MM.1S (cell line): ENCODE measurements around the gene CALR3.
"Not testable (repeated sequence)": the region's sequence is repeated elsewhere in the genome, so short reads cannot be mapped to it uniquely, and the experiment has no call there.

Source experiments
- DNase-seq: peaks from one replicate; pipeline ENCODE4 v3.0.0-alpha.2; 2015
- H2AFZ ChIP-seq: fragments of 300-600 bp; sonication (generic); 2 replicates; pipeline ENCODE4 v1.6.0; 2016; ENCODE audit warnings: antibody characterized with exemption, low read length
- H3F3A ChIP-seq: fragments of 300-600 bp; sonication (generic); 2 replicates; pipeline ENCODE4 v1.6.1; 2016; ENCODE audit warnings: mild to moderate bottlenecking, antibody characterized with exemption, low read length, moderate library complexity, mixed read lengths; ENCODE audit not compliant: insufficient read depth
- H3K27ac ChIP-seq: fragments of 300-600 bp; sonication (generic); 2 replicates; pipeline ENCODE4 v1.5.1; 2016; ENCODE audit warnings: mild to moderate bottlenecking, low read length
- H3K27me3 ChIP-seq: fragments of 300-600 bp; sonication (generic); replicated peaks from 2 replicates; pipeline ENCODE4 v1.6.0; 2016; ENCODE audit warnings: low read length; ENCODE audit not compliant: insufficient read depth
- H3K36me3 ChIP-seq: fragments of 300-600 bp; sonication (generic); replicated peaks from 2 replicates; pipeline ENCODE4 v1.6.1; 2016; ENCODE audit warnings: mild to moderate bottlenecking, low read length, mixed read lengths; ENCODE audit not compliant: insufficient read depth
- H3K4me1 ChIP-seq: fragments of 300-600 bp; sonication (generic); 2 replicates; pipeline ENCODE4 v1.6.1; 2016; ENCODE audit warnings: low read length, mixed read lengths
- H3K4me2 ChIP-seq: fragments of 300-600 bp; sonication (generic); 2 replicates; pipeline ENCODE4 v1.6.0; 2016; ENCODE audit warnings: low read depth, low read length
- H3K4me3 ChIP-seq: fragments of 300-600 bp; sonication (generic); 2 replicates; pipeline ENCODE4 v1.5.1; 2016; ENCODE audit warnings: low read length, mixed read lengths
- H3K79me2 ChIP-seq: fragments of 300-600 bp; sonication (generic); 2 replicates; pipeline ENCODE4 v1.6.1; 2016; ENCODE audit warnings: mixed run types, low read length, mixed read lengths
- H3K9ac ChIP-seq: fragments of 300-600 bp; sonication (generic); 2 replicates; pipeline ENCODE4 v1.6.1; 2016; ENCODE audit warnings: low read length, mixed read lengths
- H3K9me2 ChIP-seq: fragments of 300-600 bp; sonication (generic); replicated peaks from 2 replicates; pipeline ENCODE4 v1.6.1; 2016; ENCODE audit warnings: mild to moderate bottlenecking, low read length, mixed read lengths; ENCODE audit not compliant: insufficient read depth
- H3K9me3 ChIP-seq: fragments of 300-600 bp; sonication (generic); replicated peaks from 2 replicates; pipeline ENCODE4 v1.6.1; 2016; ENCODE audit warnings: mild to moderate bottlenecking, low read length, mixed read lengths; ENCODE audit not compliant: insufficient read depth
- H4K20me1 ChIP-seq: fragments of 300-600 bp; sonication (generic); 2 replicates; pipeline ENCODE4 v1.6.1; 2016; ENCODE audit warnings: mild to moderate bottlenecking, low read length, moderate library complexity, mixed read lengths; ENCODE audit not compliant: insufficient read depth
- CTCF ChIP-seq: fragments of 300-600 bp; sonication (generic); IDR thresholded peaks from 2 replicates; pipeline ENCODE4 v1.5.1; 2016; ENCODE audit warnings: antibody characterized with exemption, low read length, mixed read lengths
- EZH2 ChIP-seq: fragments of 300-600 bp; sonication (generic); optimal IDR thresholded peaks from 2 replicates; pipeline ENCODE3; 2017; ENCODE audit warnings: low read depth, mild to moderate bottlenecking, antibody characterized with exemption, low read length, mixed read lengths
- EZH2phosphoT487 ChIP-seq: fragments of 300-600 bp; sonication (generic); IDR thresholded peaks from 2 replicates; pipeline ENCODE4 v1.6.1; 2018; ENCODE audit warnings: antibody characterized with exemption, low read length

CALR3 gene

DNA sequence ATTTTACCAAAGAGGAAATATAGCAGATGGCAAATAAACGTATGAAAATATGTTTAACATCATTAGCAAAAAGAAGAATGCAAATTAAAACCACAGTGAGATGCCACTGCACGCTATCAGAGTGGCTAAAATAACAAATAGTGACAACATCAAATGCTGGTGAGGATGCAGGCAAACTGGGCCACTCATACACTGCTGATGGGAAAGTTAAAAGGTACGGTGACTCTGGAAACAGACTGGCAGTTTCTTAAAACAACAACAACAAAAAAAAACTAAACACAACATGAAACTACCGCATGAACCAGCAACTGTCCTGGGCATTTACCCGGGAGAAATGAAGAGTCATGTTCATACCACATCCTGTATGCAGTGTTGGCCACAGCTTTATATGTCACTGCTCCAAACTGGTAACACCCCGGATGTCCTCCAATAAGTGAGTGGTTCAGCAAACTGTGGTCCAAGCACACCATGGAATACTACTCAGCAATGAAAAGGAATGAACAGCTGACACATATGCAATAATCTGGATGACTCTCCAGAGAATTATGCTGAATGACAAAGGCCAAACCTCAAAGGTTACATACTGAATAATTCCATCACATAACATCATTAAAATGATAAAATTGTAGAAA is 46.5 kb downstream of the CALR3 start:
- Histone ChIP-seq H3K4me1 (peaks cover 50% of the 10 kb centered on the region), H3K27ac (peak overlapping the region; percentile 81), H3F3A (peaks cover 21% of the 10 kb centered on the region), H3K79me2 (peaks cover 92% of the 10 kb centered on the region), H3K9me2 (no peaks in the 10 kb centered on the region), H3K27me3 (no peaks in the 10 kb centered on the region), H3K9ac (peak overlapping the region; percentile 39), H3K4me3 (peak overlapping the region; percentile 1; the same call in 1 of the 2 replicates), H4K20me1 (no peaks in the 10 kb centered on the region), H3K4me2 (peak overlapping the region; percentile 51; the same call in 1 of the 2 replicates), H3K9me3 (no peaks in the 10 kb centered on the region), H2AFZ (no peak overlapping the region), H3K36me3 (no peaks in the 10 kb centered on the region)
- peak; percentile 90 for DNase-seq
- TF ChIP-seq EZH2phosphoT487: no peak
- no peak for TF ChIP-seq CTCF
- no peak for TF ChIP-seq EZH2

DNA sequence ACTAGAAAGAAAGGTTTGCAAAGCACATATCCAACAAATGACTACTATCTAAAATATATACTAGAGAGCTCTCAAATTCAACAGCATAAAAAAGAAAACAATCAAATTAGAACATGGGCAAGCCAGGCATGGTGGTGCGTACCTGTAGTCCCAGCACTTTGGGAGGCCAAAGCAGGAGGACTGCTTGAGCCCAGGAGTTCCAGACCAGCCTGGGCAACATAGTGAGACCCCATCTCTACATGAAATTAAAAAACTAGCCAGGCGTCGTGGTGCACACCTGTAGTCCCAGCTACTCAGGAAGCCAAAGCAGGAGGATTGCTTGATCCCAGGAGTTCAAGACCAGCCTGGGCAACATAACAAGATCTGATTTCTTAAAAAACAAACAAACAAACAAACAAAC is 47.1 kb downstream of the CALR3 start:
- not testable (repeated sequence) for H3K9me2 ChIP-seq, H4K20me1 ChIP-seq, DNase-seq, H3K9me3 ChIP-seq, H3K36me3 ChIP-seq, H3K27me3 ChIP-seq, H2AFZ ChIP-seq
- 0 out of 2 replicates have a peak overlapping the region, but pooled peaks have one; percentile 1 for H3K4me3 ChIP-seq
- peak overlapping the region; percentile 81 for H3K27ac ChIP-seq
- peak overlapping the region; percentile 51; the same call in 1 of the 2 replicates for H3K4me2 ChIP-seq
- H3F3A ChIP-seq: peaks cover 21% of the 10 kb centered on the region
- peak overlapping the region; percentile 39 for H3K9ac ChIP-seq
- H3K4me1 ChIP-seq: peaks cover 55% of the 10 kb centered on the region
- H3K79me2 ChIP-seq: peaks cover 92% of the 10 kb centered on the region

- Histone ChIP-seq H4K20me1 (no peaks in the 10 kb centered on the region), H3K36me3 (no peaks in the 10 kb centered on the region), H2AFZ (no peak overlapping the region), H3K4me2 (no peak overlapping the region), H3K4me3 (no peak overlapping the region), H3K27ac (peak overlapping the region; percentile 80; the same call in 1 of the 2 replicates), H3K79me2 (peaks cover 95% of the 10 kb centered on the region), H3K9me3 (no peaks in the 10 kb centered on the region), H3K27me3 (no peaks in the 10 kb centered on the region), H3K9me2 (no peaks in the 10 kb centered on the region), H3K9ac (no peak overlapping the region), H3F3A (peaks cover 21% of the 10 kb centered on the region), H3K4me1 (peaks cover 55% of the 10 kb centered on the region)
- TF ChIP-seq EZH2: no peak
- no peak for TF ChIP-seq EZH2phosphoT487
- TF ChIP-seq CTCF: no peak
- no peak for DNase-seq
Measured at GRCh38 chr19:16446724-16447368, 49.1 kb downstream of the CALR3 start.
